K562 (cell line): ENCODE data around the gene VPS33A. TPM values are rescaled to one million over a fixed set of nuclear protein-coding genes. Genes with fewer than 3 reads are reported as not detected.

Source experiments
- ATAC-seq: fragments of 200-7000 bp; cut with Tn5 transposase; 3 replicates; pipeline ENCODE4 v1.9.1; 2020; ENCODE audit warnings: moderate library complexity
- BruUV-seq: library from RNA; stranded (reverse); fragments of 400-500 nt; replicated peaks from 2 replicates; lab custom pipeline; 2021; lab: Mats Ljungman, UMichigan
- CTCF ChIA-PET: fragments of 300-600 bp; formaldehyde crosslinking; extraction: SDS; loops from one replicate; lab custom pipeline; 2021; ENCODE audit warnings: low intra/inter-chr PET ratio; lab: Yijun Ruan, JAX
- POLR2A ChIA-PET: fragments of 300-600, 350-650 bp; sonication (Branson Sonifier 250); formaldehyde crosslinking; extraction: SDS; loops from one replicate; lab custom pipeline; 2021; ENCODE audit warnings: antibody characterized with exemption, inconsistent platforms; lab: Yijun Ruan, JAX
- DNase-seq, 4 experiments: peaks; one replicate each; pipeline versions ENCODE4 v3.0.0 to v3.0.0-alpha.2; 2011 to 2018; ENCODE audit warnings: low spot score in 3 of 4, mixed read lengths in 3 of 4; ENCODE audit errors: extremely low read depth in 1 of 4
- FAIRE-seq: peaks from 2 replicates; lab custom pipeline; 2011; peaks lifted over from hg19 to GRCh38; lab: Jason Lieb, UNC
- H2AFZ ChIP-seq: 2 replicates; pipeline ENCODE4 v1.6.0; 2011; ENCODE audit warnings: low read depth, low read length, control low read depth, inconsistent platforms
- H3K27ac ChIP-seq: fragments of 200-600 bp; 3 replicates; pipeline ENCODE4 v1.8.0; 2011; ENCODE audit warnings: low read depth, mild to moderate bottlenecking, control low read depth, inconsistent platforms, low read length, moderate library complexity, mixed read lengths; ENCODE audit errors: extremely low read depth
- H3K27me3 ChIP-seq, 2 experiments: fragments of 300-600 bp in 1 of 2; 2 replicates in 1 of 2; 3 replicates in 1 of 2; pipeline versions ENCODE4 v1.6.0 to v1.8.0; 2011; ENCODE audit warnings: inconsistent platforms in 2 of 2, low read length in 2 of 2, mild to moderate bottlenecking in 1 of 2, mixed read lengths in 1 of 2, moderate library complexity in 1 of 2; ENCODE audit not compliant: control insufficient read depth in 2 of 2, insufficient read depth in 2 of 2
- H3K36me3 ChIP-seq: fragments of 300-600 bp; 3 replicates; pipeline ENCODE4 v1.8.0; 2011; ENCODE audit warnings: mild to moderate bottlenecking, low read length, inconsistent platforms; ENCODE audit not compliant: control insufficient read depth, insufficient read depth
- H3K4me1 ChIP-seq, 2 experiments: fragments of 200-600 bp in 1 of 2; replicated peaks in 1 of 2; 2 replicates in 1 of 2; 3 replicates in 1 of 2; pipeline versions ENCODE4 v1.5.1 to v1.8.0; 2011; ENCODE audit warnings: inconsistent platforms in 2 of 2, low read length in 2 of 2, mild to moderate bottlenecking in 1 of 2, mixed read lengths in 1 of 2, moderate library complexity in 1 of 2; ENCODE audit not compliant: control insufficient read depth in 2 of 2, insufficient read depth in 2 of 2
- H3K4me2 ChIP-seq: 2 replicates; pipeline ENCODE4 v1.6.1; 2011; ENCODE audit warnings: low read length, control low read depth, inconsistent platforms, mixed read lengths; ENCODE audit not compliant: insufficient read depth
- H3K4me3 ChIP-seq: fragments of 200-600 bp; sonication (generic), shearing (Covaris generic); 2 replicates; pipeline ENCODE4 v1.5.1; 2016; ENCODE audit warnings: control low read depth, inconsistent platforms
- H3K79me2 ChIP-seq: fragments of 200-600 bp; 3 replicates; pipeline ENCODE4 v1.8.0; 2011; ENCODE audit warnings: low read length, inconsistent platforms; ENCODE audit not compliant: control insufficient read depth, insufficient read depth
- H3K9ac ChIP-seq, 2 experiments: 2 replicates each; pipeline versions ENCODE4 v1.6.0 to v1.6.1; 2011; ENCODE audit warnings: low read depth in 2 of 2, low read length in 2 of 2, control low read depth in 1 of 2, inconsistent platforms in 1 of 2, mild to moderate bottlenecking in 1 of 2, mixed read lengths in 1 of 2; ENCODE audit not compliant: insufficient read depth in 1 of 2
- H3K9me1 ChIP-seq: one replicate; pipeline ENCODE4 v1.6.0; 2011; ENCODE audit warnings: inconsistent platforms, mild to moderate bottlenecking, low read length, moderate library complexity; ENCODE audit not compliant: control insufficient read depth, insufficient read depth
- H3K9me3 ChIP-seq: replicated peaks from 2 replicates; pipeline ENCODE4 v1.5.1; 2011; ENCODE audit warnings: low read depth, low read length, inconsistent platforms; ENCODE audit not compliant: control insufficient read depth, insufficient read depth
- H4K20me1 ChIP-seq: replicated peaks from 2 replicates; pipeline ENCODE4 v1.6.1; 2011; ENCODE audit warnings: low read length, inconsistent platforms, mixed read lengths; ENCODE audit not compliant: control insufficient read depth, insufficient read depth
- BCL6 ChIP-seq: fragments of 250-450 bp; sonication (Bioruptor Pico); IDR thresholded peaks from 2 replicates; pipeline ENCODE4 v1.4.0; 2020
- HMGXB4 ChIP-seq: sonication (generic); formaldehyde crosslinking; IDR thresholded peaks from 2 replicates; pipeline ENCODE4 v1.8.1; 2023; ENCODE audit warnings: mild to moderate bottlenecking, missing genetic modification reagents
- KDM1A ChIP-seq, 2 experiments: fragments of 450-650 bp; IDR thresholded peaks; 2 replicates each; pipeline ENCODE4 v1.6.1; 2016; ENCODE audit warnings: mild to moderate bottlenecking in 2 of 2
- NR1H2 ChIP-seq: sonication (generic); formaldehyde crosslinking; IDR thresholded peaks from 2 replicates; pipeline ENCODE4 v1.4.0; 2020; ENCODE audit warnings: mild to moderate bottlenecking, missing genetic modification reagents
- ZBTB8A ChIP-seq: fragments of 450-650 bp; IDR thresholded peaks from 2 replicates; pipeline ENCODE4 v1.6.1; 2018; ENCODE audit warnings: mild to moderate bottlenecking, moderate library complexity; ENCODE audit not compliant: partially characterized antibody
- WGBS: fragments of 100-300 bp; shearing (Covaris generic); methylation state at CpG from one replicate; pipeline ENCODE4 v1.1.6; 2016; ENCODE audit warnings: low coverage, mixed read lengths; ENCODE audit not compliant: insufficient coverage; ENCODE audit errors: missing lambda C conversion rate; 5-methylcytosine and 5-hydroxymethylcytosine counted together
- in situ Hi-C: fragments of 300-500 bp; cut with MboI; formaldehyde crosslinking; loops from 4 replicates; pipeline ENCODE4 v1.15.0; 2018; ENCODE audit warnings: inconsistent platforms, mixed read lengths
- intact Hi-C: fragments of 100-400 bp; cut with micrococcal nuclease; formaldehyde crosslinking; loops from 2 replicates; pipeline ENCODE4 v1.14.2; 2022
- polyA plus RNA-seq, 8 experiments: library from polyadenylated mRNA; depleted of rRNA in 4 of 8; stranded (reverse) in 5 of 8; unstranded in 3 of 8; fragments of >200 nt; fragmentation: Nextera tagmentation in 2 of 8; fragmentation: Illumina TruSeq in 1 of 8; extraction: Ambion mirVana in 2 of 8; extraction: Trizol in 1 of 8; gene quantifications; 2 replicates each; pipeline versions ENCODE4 v1.2.1 to v1.2.3, GENCODE V29; 2011 to 2014; ENCODE audit warnings: inconsistent platforms in 1 of 8, missing spikeins in 1 of 8
- total RNA-seq, 7 experiments: library from RNA; depleted of rRNA in 6 of 7; stranded (reverse); fragments of >200 nt in 6 of 7; fragmentation: Illumina TruSeq in 2 of 7; extraction: Trizol in 2 of 7; gene quantifications; 2 replicates each; pipeline versions ENCODE4 v1.2.1 to v1.2.3, GENCODE V29; 2011 to 2021; ENCODE audit warnings: low replicate concordance in 1 of 7

Gene VPS33A
- total and polyA plus RNA-seq, 9 of the 15 experiments (the other 6 are each of a cell fraction or from before 2014, with no cell fraction given): 10.6 to 34.3 (median 25.3) TPM

GRCh38 chr12:122298071-122298748 is 31.9 kb upstream of the VPS33A start (continued):
- TF ChIP-seq HMGXB4 (CRISPR knock-in tag): no peak

GRCh38 chr12:122297494-122297893 is 31.2 kb upstream of the VPS33A start:
- WGBS: 78% methylated on average over 9 of the region's 9 CpGs

More at GRCh38 chr12:122297494-122297893, 31.2 kb upstream of the VPS33A start:
- H3K4me2 ChIP-seq: no peak overlapping the region
- H3K9ac ChIP-seq: no peak overlapping the region; a peak in 1 of 4 replicates
- no peak overlapping the region for H3K4me3 ChIP-seq
- no peaks in the 10 kb centered on the region for H3K9me1 ChIP-seq
- TF ChIP-seq BCL6 (CRISPR knock-in tag): no peak
- no peak for TF ChIP-seq KDM1A (IDR thresholded peaks at IDR 0.05)
- TF ChIP-seq NR1H2 (CRISPR knock-in tag): no peak
- TF ChIP-seq ZBTB8A: no peak
- TF ChIP-seq, all 486 proteins: peak for 0
- in situ Hi-C loops: no loop called here
- H3K79me2 ChIP-seq: no peaks in the 10 kb centered on the region
- peaks cover 21% of the 10 kb centered on the region; the same call in 2 of the 3 replicates for H3K36me3 ChIP-seq
- no peaks in the 10 kb centered on the region for H3K9me3 ChIP-seq
- intact Hi-C loops: no loop called here
- FAIRE-seq: no peak
- DNase-seq: no peak
- H2AFZ ChIP-seq: no peak overlapping the region
- H4K20me1 ChIP-seq: no peaks in the 10 kb centered on the region
- H3K27me3 ChIP-seq: no peaks in the 10 kb centered on the region
- no peak overlapping the region for H3K27ac ChIP-seq
- ATAC-seq: no peak
- no peaks in the 10 kb centered on the region for H3K4me1 ChIP-seq
- no TSS peak for BruUV-seq
- ChIA-PET POLR2A (interaction anchor here (0.7 to 1.7 kb wide), 4 partner anchors 10 to 20 kb away, joined by 3 to 4 read pairs (median 4); no protein-coding TSS in a partner anchor), CTCF (no interaction called here)
